Right atrium auricular region (tissue), 2 donors: Measurements from ENCODE around the gene NME3. TPM values are rescaled to one million over a fixed set of nuclear protein-coding genes. Genes with fewer than 3 reads are reported as not detected.

Experiments
- DNase-seq: peaks from one replicate; pipeline ENCODE4 v3.0.0-alpha.2; 2019; ENCODE audit warnings: low spot score
- H3K27ac ChIP-seq, 2 donors: fragments of 200-600 bp; sonication (generic); 1 replicate in 1 of 2; 2 replicates in 1 of 2; pipeline ENCODE4 v1.5.1; 2016 to 2019
- H3K27me3 ChIP-seq, 2 donors: fragments of 200-600 bp; sonication (generic); one replicate each; pipeline versions ENCODE4 v1.5.1 to v1.6.0; 2017 to 2019
- H3K36me3 ChIP-seq: fragments of 200-600 bp; sonication (generic); one replicate; pipeline ENCODE4 v1.5.1; 2016
- H3K4me1 ChIP-seq, 2 donors: fragments of 200-600 bp; sonication (generic); one replicate each; pipeline versions ENCODE4 v1.5.1 to v1.6.0; 2017 to 2019
- H3K4me3 ChIP-seq, 2 donors: fragments of 200-600 bp; sonication (generic); 1 replicate in 1 of 2; 2 replicates in 1 of 2; pipeline ENCODE4 v1.5.1; 2017 to 2019; ENCODE audit warnings: mild to moderate bottlenecking in 1 of 2, moderate library complexity in 1 of 2
- H3K9me3 ChIP-seq, 2 donors: fragments of 200-600 bp; sonication (generic); one replicate each; pipeline ENCODE4 v1.5.1; 2019
- CTCF ChIP-seq, 2 donors: fragments of 200-600 bp; sonication (generic); IDR thresholded peaks; one replicate each; pipeline ENCODE4 v1.5.1; 2019; ENCODE audit warnings: antibody characterized with exemption in 2 of 2
- total RNA-seq, 2 donors: library from RNA; depleted of rRNA; stranded (reverse); fragments of >200 nt; gene quantifications; one replicate each; pipeline ENCODE4 v1.1.0, GENCODE V29; 2016

The NME3 gene
- total RNA-seq, 2 donors from 2014 or later: 51.3 to 56.2 TPM

DNA sequence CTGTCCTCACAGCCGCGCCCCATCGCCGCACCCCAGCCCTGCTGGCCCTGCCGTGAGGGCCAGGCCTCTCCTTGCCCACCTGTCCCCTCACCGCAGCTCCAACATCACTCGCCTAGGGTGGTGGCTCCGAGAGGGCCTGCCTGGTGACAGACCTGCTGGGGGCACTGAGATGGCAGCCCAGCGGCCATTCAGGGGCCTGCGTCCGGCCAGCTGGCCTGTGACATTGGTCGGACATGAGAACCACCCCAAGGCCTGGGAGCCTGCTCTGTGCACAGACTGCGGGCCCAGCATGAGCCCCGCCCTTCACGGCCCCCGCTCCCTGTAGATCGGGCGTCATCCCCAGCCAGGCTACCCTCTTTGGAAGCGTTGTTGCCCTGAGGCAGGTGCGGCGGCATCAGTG is 11.8 kb downstream of the NME3 start:
- Histone ChIP-seq H3K27me3 (no peaks in the 10 kb centered on the region), H3K9me3 (no peaks in the 10 kb centered on the region), H3K36me3 (peaks cover 61% of the 10 kb centered on the region)

DNA sequence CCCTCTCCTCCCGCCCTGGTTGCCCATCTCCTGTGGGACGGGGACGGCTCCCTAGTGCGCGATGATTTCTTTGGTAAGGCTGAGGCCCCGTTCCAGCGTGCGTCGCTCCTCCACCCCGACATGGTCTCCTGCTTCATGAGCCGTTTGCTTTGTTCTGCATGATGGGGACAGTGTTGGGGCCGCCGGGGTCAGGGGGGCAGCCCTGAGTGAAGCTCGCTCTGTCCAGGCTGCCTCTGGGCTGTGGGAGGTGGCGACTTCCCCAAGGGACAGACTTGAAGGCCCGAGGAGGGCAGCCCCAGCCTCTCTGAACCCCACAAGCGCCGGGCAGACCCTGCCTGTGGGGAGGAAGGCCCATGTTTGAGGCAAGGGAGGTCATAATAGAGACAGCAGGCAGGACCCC is 12.4 kb downstream of the NME3 start:
- peaks cover 55% of the 10 kb centered on the region for H3K36me3 ChIP-seq
- TF ChIP-seq CTCF (IDR thresholded peaks at IDR 0.05): no peak

More for the DNA sequence above, 11.8 kb downstream of the NME3 start:
- Histone ChIP-seq H3K27ac (no peak overlapping the region), H3K4me1 (no peaks in the 10 kb centered on the region), H3K4me3 (no peak overlapping the region)
- DNase-seq: no peak
- no peak for TF ChIP-seq CTCF (IDR thresholded peaks at IDR 0.05)

DNA sequence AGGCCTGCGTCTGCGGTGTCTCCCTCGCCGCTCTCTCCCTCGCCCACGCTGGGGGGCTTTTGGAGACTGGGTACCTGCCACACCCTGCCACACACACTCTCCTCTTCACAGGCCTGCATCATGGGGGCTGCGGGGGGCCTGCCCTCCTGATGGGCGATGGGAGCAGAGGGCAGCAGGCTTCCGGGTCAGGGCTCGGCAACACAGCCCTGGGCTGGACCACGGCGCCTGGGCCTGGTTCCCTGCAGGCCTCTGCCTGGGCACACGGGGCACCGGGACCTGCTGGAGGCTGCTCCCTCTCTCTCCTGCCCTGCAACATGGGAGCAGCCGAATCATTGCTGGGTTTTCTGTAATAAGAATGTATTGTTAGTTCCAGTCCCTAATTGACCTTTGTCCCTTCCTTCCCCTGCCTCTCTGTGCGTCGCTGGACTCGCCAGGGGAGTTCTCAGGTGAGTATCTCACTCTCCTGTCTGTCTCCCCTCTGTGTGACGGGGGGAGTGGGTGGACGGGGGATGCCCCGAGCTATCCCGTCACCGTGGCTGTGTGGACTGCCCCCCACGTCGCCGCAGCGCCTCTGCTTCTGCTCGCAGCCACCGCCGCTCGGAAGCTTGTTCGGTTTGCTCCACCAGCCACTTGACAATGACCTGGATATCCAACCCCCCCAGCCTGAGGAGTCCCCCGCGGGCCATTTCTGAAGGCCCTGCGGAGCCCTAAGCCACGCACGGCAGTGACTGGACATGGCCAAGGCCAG is 13.5 kb downstream of the NME3 start:
- no peak for DNase-seq
- H3K27me3 ChIP-seq: no peaks in the 10 kb centered on the region
- no peak for TF ChIP-seq CTCF (IDR thresholded peaks at IDR 0.05)
- H3K9me3 ChIP-seq: no peaks in the 10 kb centered on the region
- H3K36me3 ChIP-seq: peaks cover 55% of the 10 kb centered on the region
- no peak overlapping the region for H3K4me3 ChIP-seq
- no peak overlapping the region for H3K27ac ChIP-seq
- H3K4me1 ChIP-seq: no peaks in the 10 kb centered on the region

More for the DNA sequence above, 12.4 kb downstream of the NME3 start:
- Histone ChIP-seq H3K4me1 (no peaks in the 10 kb centered on the region), H3K9me3 (no peaks in the 10 kb centered on the region), H3K27ac (no peak overlapping the region), H3K4me3 (no peak overlapping the region), H3K27me3 (no peaks in the 10 kb centered on the region)
- no peak for DNase-seq

DNA sequence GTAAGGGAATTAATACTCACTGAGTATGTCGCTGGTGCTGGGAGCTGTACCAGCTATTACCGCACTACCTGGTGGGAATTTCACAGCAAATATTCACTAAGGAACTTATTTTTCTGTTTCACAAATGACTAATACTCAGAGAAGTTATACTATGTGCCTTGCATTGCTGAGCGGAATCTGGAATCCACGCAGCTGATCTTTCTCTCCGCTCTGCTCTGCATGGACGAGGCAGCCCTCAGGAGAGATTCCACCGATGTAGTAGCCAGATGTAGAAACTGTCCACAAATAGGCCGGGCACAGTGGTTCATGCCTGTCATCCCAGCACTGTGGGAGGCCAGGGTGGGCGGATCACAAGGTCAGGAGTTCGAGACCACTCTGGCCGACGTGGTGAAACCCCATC is 17.1 kb downstream of the NME3 start:
- Histone ChIP-seq H3K4me3 (no peak overlapping the region), H3K9me3 (no peaks in the 10 kb centered on the region), H3K4me1 (no peaks in the 10 kb centered on the region), H3K36me3 (peaks cover 55% of the 10 kb centered on the region), H3K27ac (no peak overlapping the region), H3K27me3 (no peaks in the 10 kb centered on the region)
- DNase-seq: no peak
- no peak for TF ChIP-seq CTCF (IDR thresholded peaks at IDR 0.05)

GRCh38 chr16:1752853-1753252 is 18.5 kb downstream of the NME3 start:
- Histone ChIP-seq H3K4me1 (no peaks in the 10 kb centered on the region), H3K9me3 (no peaks in the 10 kb centered on the region), H3K27me3 (no peaks in the 10 kb centered on the region), H3K36me3 (peaks cover 61% of the 10 kb centered on the region), H3K4me3 (no peak overlapping the region), H3K27ac (no peak overlapping the region)
- no peak for DNase-seq
- TF ChIP-seq CTCF (IDR thresholded peaks at IDR 0.05): no peak

DNA sequence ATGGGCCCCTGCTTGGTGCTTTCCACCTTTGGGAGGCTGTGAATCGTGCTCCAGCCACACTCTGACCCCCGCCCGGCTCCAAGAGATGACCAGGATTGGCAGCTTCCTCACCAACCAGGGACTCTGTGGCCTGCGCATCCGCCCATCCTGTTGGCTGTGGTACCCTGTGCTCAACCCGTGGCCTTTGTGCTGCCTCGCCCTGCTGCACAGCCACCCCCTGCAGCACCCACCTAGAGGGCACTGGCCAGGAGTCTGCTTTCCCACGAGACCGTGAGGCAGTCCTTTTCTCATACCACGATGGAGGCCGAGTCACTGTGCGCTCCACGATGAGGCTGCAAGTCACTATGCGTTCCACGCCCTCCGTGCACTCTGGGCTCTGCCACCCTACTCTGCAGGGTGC is 19.4 kb downstream of the NME3 start:
- DNase-seq: no peak
- no peak overlapping the region for H3K27ac ChIP-seq
- no peak overlapping the region for H3K4me3 ChIP-seq
- H3K36me3 ChIP-seq: peaks cover 57% of the 10 kb centered on the region
- no peaks in the 10 kb centered on the region for H3K27me3 ChIP-seq
- no peaks in the 10 kb centered on the region for H3K4me1 ChIP-seq
- no peaks in the 10 kb centered on the region for H3K9me3 ChIP-seq
- no peak for TF ChIP-seq CTCF (IDR thresholded peaks at IDR 0.05)
